ENCODE measurements around the gene ADRM1. TPM values are rescaled to one million over a fixed set of nuclear protein-coding genes. Genes with fewer than 3 reads are reported as not detected.

The ADRM1 gene
- total RNA-seq, 1 experiment from 2014 or later: 53.5 TPM

DNA sequence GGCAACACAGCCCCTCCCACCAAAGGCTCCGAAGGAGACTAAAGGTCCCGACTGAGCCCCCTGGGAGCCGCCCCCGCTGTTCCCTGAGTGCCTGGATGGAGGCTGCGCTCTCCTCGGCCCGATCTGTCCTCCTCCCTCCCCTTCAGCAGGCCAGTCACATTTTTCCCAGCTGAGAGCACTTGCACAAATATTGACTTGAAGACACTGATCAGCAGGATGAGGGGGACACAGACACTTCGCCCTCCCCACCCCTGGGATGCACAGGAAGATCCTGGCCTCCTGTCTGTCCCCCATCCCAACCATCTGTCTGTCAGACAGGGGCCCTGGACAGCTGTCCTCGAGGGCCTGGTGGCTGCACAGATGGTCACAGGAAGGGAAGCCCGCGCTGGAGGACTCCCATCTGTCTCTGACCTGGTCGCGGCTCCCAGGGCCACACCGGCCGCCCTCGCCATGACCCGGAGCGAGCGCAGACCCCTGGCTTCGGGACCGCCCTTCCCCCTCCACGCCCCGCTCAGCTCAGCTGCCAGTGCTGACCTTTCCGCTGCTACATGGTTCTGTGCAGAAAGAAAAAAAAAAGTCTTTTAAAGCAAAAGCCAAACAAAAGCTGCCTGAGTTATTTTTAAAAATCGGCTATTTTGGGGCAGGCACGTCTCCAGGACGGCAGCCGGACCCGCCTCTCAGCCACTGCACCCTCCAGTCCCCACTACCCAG is 53.2 kb downstream of the ADRM1 start:
- Histone ChIP-seq H3K9ac (ENCODE audit: low read length) (no peak overlapping the region), H3K4me3 (ENCODE audit: low read length) (no peak overlapping the region), H4K20me1 (ENCODE audit: insufficient read depth, low read depth, low read length) (peaks cover 22% of the 10 kb centered on the region; the same call in 1 of the 2 replicates), H3K79me2 (ENCODE audit: low read length) (no peaks in the 10 kb centered on the region), H3K27me3 (ENCODE audit: low read length) (no peaks in the 10 kb centered on the region), H3K9me2 (replicated peaks; ENCODE audit: insufficient read depth, low read length) (no peaks in the 10 kb centered on the region), H2AFZ (ENCODE audit: low read length) (no peak overlapping the region), H3K9me3 (ENCODE audit: low read length) (no peaks in the 10 kb centered on the region), H3K4me1 (ENCODE audit: low read length) (peaks cover 2% of the 10 kb centered on the region), H3K4me2 (ENCODE audit: low read depth, low read length, poor library complexity, severe bottlenecking) (no peak overlapping the region), H3K27ac (ENCODE audit: low read length) (no peak overlapping the region), H3K36me3 (ENCODE audit: insufficient read depth, low read length) (no peaks in the 10 kb centered on the region)
- DNase-seq: no peak

DNA sequence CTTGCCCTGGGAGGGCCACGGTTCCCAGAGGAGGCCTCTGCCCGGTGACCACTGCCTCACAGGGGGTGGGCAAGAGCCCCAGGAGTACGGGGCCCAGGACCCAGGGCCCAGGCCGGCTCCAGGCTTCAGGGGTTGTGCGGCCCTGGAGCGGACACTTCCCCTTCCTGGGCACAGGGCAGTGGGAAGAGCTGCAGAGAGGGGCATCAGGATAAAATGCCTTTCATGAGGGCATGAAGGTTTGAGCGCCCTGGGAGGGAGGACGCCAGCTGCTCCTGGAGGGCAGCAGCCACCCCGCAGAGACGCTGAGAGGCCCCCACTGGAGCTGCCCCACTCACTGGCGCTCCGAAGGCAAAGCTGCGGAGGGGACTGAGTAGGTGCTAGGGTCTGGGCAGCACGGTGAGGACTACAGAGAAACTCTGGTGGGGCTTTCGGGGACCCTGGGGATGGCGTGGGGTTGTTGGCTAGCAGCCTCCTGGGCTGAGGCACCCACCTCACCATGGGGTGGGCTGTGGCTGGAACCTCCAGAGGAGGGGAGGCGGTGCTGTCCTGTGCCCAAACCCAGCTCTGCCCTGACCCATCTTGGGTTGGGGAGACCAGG is 53.9 kb downstream of the ADRM1 start:
- Histone ChIP-seq H3K27ac (ENCODE audit: low read length) (no peak overlapping the region), H3K36me3 (ENCODE audit: insufficient read depth, low read length) (no peaks in the 10 kb centered on the region), H3K4me3 (ENCODE audit: low read length) (no peak overlapping the region), H2AFZ (ENCODE audit: low read length) (no peak overlapping the region), H3K4me2 (ENCODE audit: low read depth, low read length, poor library complexity, severe bottlenecking) (no peak overlapping the region), H3K9me3 (ENCODE audit: low read length) (no peaks in the 10 kb centered on the region), H3K27me3 (ENCODE audit: low read length) (no peaks in the 10 kb centered on the region), H3K79me2 (ENCODE audit: low read length) (no peaks in the 10 kb centered on the region), H3K4me1 (ENCODE audit: low read length) (peaks cover 2% of the 10 kb centered on the region), H3K9me2 (replicated peaks; ENCODE audit: insufficient read depth, low read length) (no peaks in the 10 kb centered on the region), H4K20me1 (ENCODE audit: insufficient read depth, low read depth, low read length) (peaks cover 22% of the 10 kb centered on the region; the same call in 1 of the 2 replicates), H3K9ac (ENCODE audit: low read length) (no peak overlapping the region)
- DNase-seq: no peak

DNA sequence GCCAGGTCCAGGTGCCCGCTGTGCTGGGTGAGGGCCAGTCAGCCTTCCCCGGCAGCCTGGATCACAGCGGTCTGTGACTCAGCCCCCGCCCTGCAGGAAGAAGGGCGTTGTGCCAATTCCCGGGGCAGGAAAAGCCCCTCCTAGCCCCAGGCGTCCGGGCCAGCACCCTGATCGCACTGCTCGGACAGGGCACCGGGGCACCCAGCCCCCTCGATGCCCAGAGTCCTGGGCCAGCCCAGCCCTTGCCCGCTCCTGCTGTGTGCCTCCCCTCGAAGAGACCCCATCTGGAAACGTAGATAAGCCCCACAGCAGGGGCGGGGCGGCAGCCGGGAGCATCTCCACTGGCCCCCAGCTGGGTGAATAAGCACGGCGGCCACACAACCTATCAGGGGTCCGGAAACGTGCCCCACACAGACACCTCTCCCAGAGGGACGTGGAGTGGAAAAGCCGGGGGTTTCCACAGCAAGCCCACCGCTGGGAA is 54.4 kb downstream of the ADRM1 start:
- H4K20me1 ChIP-seq (ENCODE audit: insufficient read depth, low read depth, low read length): peaks cover 22% of the 10 kb centered on the region; the same call in 1 of the 2 replicates
- H3K79me2 ChIP-seq (ENCODE audit: low read length): no peaks in the 10 kb centered on the region
- H3K9ac ChIP-seq (ENCODE audit: low read length): no peak overlapping the region
- DNase-seq: no peak
- H3K27me3 ChIP-seq (ENCODE audit: low read length): no peaks in the 10 kb centered on the region
- H3K36me3 ChIP-seq (ENCODE audit: insufficient read depth, low read length): no peaks in the 10 kb centered on the region
- no peak overlapping the region for H3K4me2 ChIP-seq (ENCODE audit: low read depth, low read length, poor library complexity, severe bottlenecking)
- H3K9me3 ChIP-seq (ENCODE audit: low read length): no peaks in the 10 kb centered on the region
- no peak overlapping the region for H3K27ac ChIP-seq (ENCODE audit: low read length)
- H3K4me3 ChIP-seq (ENCODE audit: low read length): no peak overlapping the region
- H2AFZ ChIP-seq (ENCODE audit: low read length): no peak overlapping the region
- H3K4me1 ChIP-seq (ENCODE audit: low read length): peaks cover 2% of the 10 kb centered on the region
- H3K9me2 ChIP-seq (replicated peaks; ENCODE audit: insufficient read depth, low read length): no peaks in the 10 kb centered on the region

DNA sequence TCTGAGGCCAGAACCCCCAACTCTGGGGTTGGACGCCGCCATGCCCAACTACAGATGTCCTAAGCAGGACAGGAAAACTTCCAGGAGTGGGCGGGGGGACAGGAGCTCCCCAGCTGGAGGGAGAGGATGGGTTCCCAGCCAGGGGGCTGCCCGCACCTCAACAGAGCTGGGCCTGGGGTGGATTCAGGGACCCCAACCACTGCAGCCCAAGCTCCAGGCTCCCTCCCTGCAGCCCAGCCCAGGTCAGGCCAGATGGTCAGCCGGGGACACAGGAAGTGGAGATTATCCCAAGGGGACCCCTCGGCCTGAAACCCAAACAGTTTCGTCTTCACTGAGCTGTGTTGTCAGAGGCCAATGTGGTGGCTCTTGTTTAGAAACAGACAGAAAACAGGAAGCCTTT is 54.9 kb downstream of the ADRM1 start:
- Histone ChIP-seq H3K4me3 (ENCODE audit: low read length) (no peak overlapping the region), H3K4me2 (ENCODE audit: low read depth, low read length, poor library complexity, severe bottlenecking) (no peak overlapping the region), H3K27me3 (ENCODE audit: low read length) (no peaks in the 10 kb centered on the region), H4K20me1 (ENCODE audit: insufficient read depth, low read depth, low read length) (peaks cover 22% of the 10 kb centered on the region; the same call in 1 of the 2 replicates), H3K9ac (ENCODE audit: low read length) (no peak overlapping the region), H2AFZ (ENCODE audit: low read length) (no peak overlapping the region), H3K9me2 (replicated peaks; ENCODE audit: insufficient read depth, low read length) (no peaks in the 10 kb centered on the region), H3K9me3 (ENCODE audit: low read length) (no peaks in the 10 kb centered on the region), H3K79me2 (ENCODE audit: low read length) (no peaks in the 10 kb centered on the region), H3K36me3 (ENCODE audit: insufficient read depth, low read length) (no peaks in the 10 kb centered on the region), H3K4me1 (ENCODE audit: low read length) (peaks cover 2% of the 10 kb centered on the region), H3K27ac (ENCODE audit: low read length) (no peak overlapping the region)
- DNase-seq: no peak

Other genes with a start within 250 kb of the ADRM1 start
- gene TAF4, start 237.1 kb upstream of the ADRM1 start, total RNA-seq (2014; rRNA removed; shearing (Covaris generic); ENCODE audit: low replicate concordance): 19.5 and 19.7 TPM in 2 replicates
- gene LSM14B, start 180.5 kb upstream of the ADRM1 start, total RNA-seq (2014; rRNA removed; shearing (Covaris generic); ENCODE audit: low replicate concordance): 16.1 and 32.3 TPM in 2 replicates
- 181 and 259 TPM in 2 replicates for gene PSMA7, start 159.6 kb upstream of the ADRM1 start, total RNA-seq (2014; rRNA removed; shearing (Covaris generic); ENCODE audit: low replicate concordance)
- gene SS18L1, start 159.2 kb upstream of the ADRM1 start, total RNA-seq (2014; rRNA removed; shearing (Covaris generic); ENCODE audit: low replicate concordance): 12.3 and 13.1 TPM in 2 replicates
- gene MTG2, start 120.0 kb upstream of the ADRM1 start, total RNA-seq (2014; rRNA removed; shearing (Covaris generic); ENCODE audit: low replicate concordance): 20.2 and 31.5 TPM in 2 replicates
- not detected in 2 replicates for gene HRH3, start 82.7 kb upstream of the ADRM1 start, total RNA-seq (2014; rRNA removed; shearing (Covaris generic); ENCODE audit: low replicate concordance)
- 19.1 and 22.6 TPM in 2 replicates for gene OSBPL2, start 64.5 kb upstream of the ADRM1 start, total RNA-seq (2014; rRNA removed; shearing (Covaris generic); ENCODE audit: low replicate concordance)
- gene LAMA5, start 64.3 kb downstream of the ADRM1 start, total RNA-seq (2014; rRNA removed; shearing (Covaris generic); ENCODE audit: low replicate concordance): 3.2 and 17.5 TPM in 2 replicates
- 1,523 and 2,619 TPM in 2 replicates for gene RPS21, start 84.1 kb downstream of the ADRM1 start, total RNA-seq (2014; rRNA removed; shearing (Covaris generic); ENCODE audit: low replicate concordance)
- gene CABLES2, start 104.3 kb downstream of the ADRM1 start, total RNA-seq (2014; rRNA removed; shearing (Covaris generic); ENCODE audit: low replicate concordance): 7.2 and 7.6 TPM in 2 replicates
- gene RBBP8NL, start 124.5 kb downstream of the ADRM1 start, total RNA-seq (2014; rRNA removed; shearing (Covaris generic); ENCODE audit: low replicate concordance): not detected in 2 replicates
- not detected in 2 replicates for gene GATA5, start 173.0 kb downstream of the ADRM1 start, total RNA-seq (2014; rRNA removed; shearing (Covaris generic); ENCODE audit: low replicate concordance)